GM12878 (cell line): ENCODE measurements around the gene PDZD2.

Experiments
- BRCA1 ChIP-seq: IDR thresholded peaks from 2 replicates; pipeline ENCODE4 v1.6.1; 2011; ENCODE audit warnings: low read depth, low read length, improper control_type of control experiment
- CREM ChIP-seq: IDR thresholded peaks from 2 replicates; pipeline ENCODE4 v1.6.1; 2014; ENCODE audit warnings: antibody characterized with exemption, low read depth
- EP300 ChIP-seq, 2 experiments: fragments of 150-350 bp in 1 of 2; IDR thresholded peaks; 2 replicates each; pipeline ENCODE4 v1.6.1; 2011 to 2012; ENCODE audit warnings: low read depth in 2 of 2, low read length in 2 of 2, borderline replicate concordance in 1 of 2, improper control_type of control experiment in 1 of 2, inconsistent platforms in 1 of 2; ENCODE audit not compliant: control insufficient read depth in 1 of 2
- IRF3 ChIP-seq: fragments of 450-650 bp; IDR thresholded peaks from 2 replicates; pipeline ENCODE4 v1.6.1; 2014; ENCODE audit warnings: mild to moderate bottlenecking
- NFXL1 ChIP-seq: fragments of 450-650 bp; IDR thresholded peaks from 2 replicates; pipeline ENCODE4 v1.6.1; 2017; ENCODE audit warnings: antibody characterized with exemption, mild to moderate bottlenecking, borderline replicate concordance
- POLR2AphosphoS5 ChIP-seq: IDR thresholded peaks from 2 replicates; pipeline ENCODE4 v1.6.1; 2011; ENCODE audit warnings: mild to moderate bottlenecking, low read length, inconsistent platforms
- RBBP5 ChIP-seq: fragments of 200-600 bp; sonication (generic); conservative IDR thresholded peaks from 2 replicates; pipeline ENCODE4 v1.6.1; 2016
- SP1 ChIP-seq: IDR thresholded peaks from one replicate; pipeline ENCODE4 v1.6.1; 2011; ENCODE audit warnings: low read depth, low read length
- SUPT20H ChIP-seq: IDR thresholded peaks from 2 replicates; pipeline ENCODE4 v1.6.1; 2011; ENCODE audit warnings: low read depth, mild to moderate bottlenecking, low read length, moderate library complexity, borderline replicate concordance; ENCODE audit not compliant: control insufficient read depth
- USF2 ChIP-seq: IDR thresholded peaks from 2 replicates; pipeline ENCODE4 v1.6.1; 2011; ENCODE audit warnings: low read depth, low read length, improper control_type of control experiment, borderline replicate concordance
- ZNF24 ChIP-seq: fragments of 450-650 bp; IDR thresholded peaks from 2 replicates; pipeline ENCODE4 v1.6.1; 2017; ENCODE audit warnings: antibody characterized with exemption, mild to moderate bottlenecking
- ZNF592 ChIP-seq: fragments of 450-650 bp; IDR thresholded peaks from 2 replicates; pipeline ENCODE4 v1.6.1; 2017; ENCODE audit warnings: mild to moderate bottlenecking, moderate library complexity
- TF ChIP-seq, protein P1 (sequence below): fragments of 450-650 bp; IDR thresholded peaks from 2 replicates; pipeline ENCODE4 v1.6.1; 2017; ENCODE audit warnings: mild to moderate bottlenecking

DNA sequence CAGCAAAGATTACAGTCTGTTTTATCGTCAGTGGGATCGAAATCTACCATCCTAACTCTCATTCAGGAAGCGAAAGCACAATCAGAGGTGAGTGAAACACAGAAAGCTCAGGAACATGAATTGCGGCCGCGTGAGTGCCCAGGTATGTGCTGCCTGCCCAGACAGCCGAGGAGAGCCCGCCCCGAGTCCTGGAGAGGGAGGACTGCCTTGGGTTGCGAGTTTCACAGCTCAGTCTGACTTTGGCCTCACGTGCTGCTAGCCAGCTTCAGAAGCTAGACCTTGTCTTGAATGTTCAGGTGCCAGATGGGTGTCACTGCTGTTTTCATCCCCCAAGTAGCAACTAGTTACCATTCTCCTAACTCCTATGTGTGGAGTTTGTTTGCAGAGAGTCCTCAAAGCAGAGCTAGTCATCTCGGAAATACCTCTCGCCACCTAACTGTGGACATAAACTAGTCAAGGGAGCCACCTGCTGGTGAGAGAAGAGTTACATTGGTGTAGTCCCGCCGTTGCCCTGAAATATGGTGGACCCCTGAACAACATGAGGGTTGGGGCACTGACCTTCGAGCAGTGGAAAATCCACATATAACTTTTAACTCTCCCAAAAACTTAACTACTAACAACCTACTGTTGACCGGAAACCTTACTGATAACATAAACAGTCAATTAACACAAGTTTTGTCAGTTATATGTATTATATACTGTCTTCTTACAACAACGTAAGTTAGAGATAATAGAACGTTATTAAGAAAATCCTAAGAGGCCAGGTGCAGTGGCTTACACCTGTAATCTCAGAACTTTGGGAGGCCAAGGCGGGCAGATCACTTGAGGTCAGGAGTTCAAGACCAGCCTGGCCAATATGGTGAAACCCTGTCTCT lies 454.2 kb downstream of the PDZD2 start:
- TF ChIP-seq ZNF24 (no peak), USF2 (no peak), POLR2AphosphoS5 (no peak), EP300 (IDR thresholded peaks at IDR 0.05; ENCODE audit: borderline replicate concordance in 1 of 2, control insufficient read depth in 1 of 2, low read depth in 2 of 2, low read length in 2 of 2) (no peak), NFXL1 (no peak), RBBP5 (no peak), IRF3 (no peak), ZNF592 (no peak), SUPT20H (no peak), SP1 (no peak), CREM (no peak), BRCA1 (no peak)
- TF ChIP-seq, protein P1, sequence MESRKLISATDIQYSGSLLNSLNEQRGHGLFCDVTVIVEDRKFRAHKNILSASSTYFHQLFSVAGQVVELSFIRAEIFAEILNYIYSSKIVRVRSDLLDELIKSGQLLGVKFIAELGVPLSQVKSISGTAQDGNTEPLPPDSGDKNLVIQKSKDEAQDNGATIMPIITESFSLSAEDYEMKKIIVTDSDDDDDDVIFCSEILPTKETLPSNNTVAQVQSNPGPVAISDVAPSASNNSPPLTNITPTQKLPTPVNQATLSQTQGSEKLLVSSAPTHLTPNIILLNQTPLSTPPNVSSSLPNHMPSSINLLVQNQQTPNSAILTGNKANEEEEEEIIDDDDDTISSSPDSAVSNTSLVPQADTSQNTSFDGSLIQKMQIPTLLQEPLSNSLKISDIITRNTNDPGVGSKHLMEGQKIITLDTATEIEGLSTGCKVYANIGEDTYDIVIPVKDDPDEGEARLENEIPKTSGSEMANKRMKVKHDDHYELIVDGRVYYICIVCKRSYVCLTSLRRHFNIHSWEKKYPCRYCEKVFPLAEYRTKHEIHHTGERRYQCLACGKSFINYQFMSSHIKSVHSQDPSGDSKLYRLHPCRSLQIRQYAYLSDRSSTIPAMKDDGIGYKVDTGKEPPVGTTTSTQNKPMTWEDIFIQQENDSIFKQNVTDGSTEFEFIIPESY = no peak
